HG03175 (cell line): ENCODE data around the gene SORCS1.
"Not testable (repeated sequence)": the region's sequence is repeated elsewhere in the genome, so short reads cannot be mapped to it uniquely, and the experiment has no call there.

Experiments
- ATAC-seq: cut with Tn5 transposase; IDR thresholded peaks from one replicate; pipeline ENCODE4 v1.9.1; 2021; ENCODE audit warnings: mild to moderate bottlenecking, moderate library complexity; ENCODE audit not compliant: unreplicated experiment

Gene SORCS1

GRCh38 chr10:107054469-107055156 lies 109.9 kb downstream of the SORCS1 start:
- ATAC-seq = peak; percentile 73

GRCh38 chr10:107051769-107052168 lies 112.7 kb downstream of the SORCS1 start:
- ATAC-seq = no peak

- ATAC-seq = no peak
Measured at GRCh38 chr10:107043461-107043860, 121.0 kb downstream of the SORCS1 start.

GRCh38 chr10:107037192-107038122 lies 127.0 kb downstream of the SORCS1 start:
- ATAC-seq = no peak

GRCh38 chr10:107033799-107034422 lies 130.6 kb downstream of the SORCS1 start:
- ATAC-seq = no peak

GRCh38 chr10:107032700-107033401 lies 131.7 kb downstream of the SORCS1 start:
- no peak for ATAC-seq

GRCh38 chr10:107031931-107032699 lies 132.4 kb downstream of the SORCS1 start:
- ATAC-seq = no peak

GRCh38 chr10:107028236-107028635 lies 136.3 kb downstream of the SORCS1 start:
- no peak for ATAC-seq

GRCh38 chr10:107025676-107026075 lies 138.8 kb downstream of the SORCS1 start:
- ATAC-seq = no peak

GRCh38 chr10:107024033-107024432 lies 140.5 kb downstream of the SORCS1 start:
- not testable (repeated sequence) for ATAC-seq

GRCh38 chr10:107022600-107023354 lies 141.7 kb downstream of the SORCS1 start:
- ATAC-seq = no peak

GRCh38 chr10:107019154-107019553 lies 145.4 kb downstream of the SORCS1 start:
- ATAC-seq = no peak

GRCh38 chr10:107013258-107014006 lies 151.1 kb downstream of the SORCS1 start:
- ATAC-seq = no peak

GRCh38 chr10:107011992-107012391 lies 152.5 kb downstream of the SORCS1 start:
- ATAC-seq = no peak

- ATAC-seq = no peak
Measured at GRCh38 chr10:107011105-107011504, 153.4 kb downstream of the SORCS1 start.

- ATAC-seq = no peak
Measured at GRCh38 chr10:107010531-107010930, 154.0 kb downstream of the SORCS1 start.

- no peak for ATAC-seq
Measured at GRCh38 chr10:107004362-107004761, 160.1 kb downstream of the SORCS1 start.

- no peak for ATAC-seq
Measured at GRCh38 chr10:107002068-107002467, 162.4 kb downstream of the SORCS1 start.
